GM12801 (cell line): ENCODE measurements around the gene PKP3.

ENCODE experiments used
- CTCF ChIP-seq: IDR thresholded peaks from one replicate; pipeline ENCODE4 v1.5.1; 2011; ENCODE audit warnings: control low read depth; ENCODE audit not compliant: insufficient read length; ENCODE audit errors: extremely low read depth

The PKP3 gene

GRCh38 chr11:446891-447290 is 52.9 kb downstream of the PKP3 start:
- no peak for TF ChIP-seq CTCF

GRCh38 chr11:447923-448731 is 54.1 kb downstream of the PKP3 start:
- TF ChIP-seq CTCF, result no peak

- TF ChIP-seq CTCF, result no peak
Measured at GRCh38 chr11:449889-450808, 56.1 kb downstream of the PKP3 start, which contains the start of gene PTDSS2. Gene PTDSS2 (plus strand): TSS chr11:450279. CDS start chr11:450456, 177 bp downstream.

- TF ChIP-seq CTCF, result no peak
Measured at GRCh38 chr11:450809-451451, 56.9 kb downstream of the PKP3 start.

GRCh38 chr11:451738-452137 is 57.7 kb downstream of the PKP3 start:
- no peak for TF ChIP-seq CTCF

GRCh38 chr11:452203-452744 is 58.3 kb downstream of the PKP3 start:
- TF ChIP-seq CTCF, result no peak
